HEK293 (cell line): ENCODE results near the gene RPL22.

Experiments used
- CTCF ChIA-PET: fragments of 350-600 bp; formaldehyde crosslinking; extraction: SDS; loops from one replicate; lab custom pipeline; 2021; ENCODE audit warnings: antibody characterized with exemption; lab: Yijun Ruan, JAX
- POLR2A ChIA-PET: fragments of 300-600 bp; formaldehyde crosslinking; extraction: SDS; loops from one replicate; lab custom pipeline; 2020; ENCODE audit warnings: antibody characterized with exemption, inconsistent platforms; lab: Yijun Ruan, JAX
- H3K27ac ChIP-seq: fragments of 200-500 bp; sonication (Bioruptor generic); 2 replicates; pipeline ENCODE4 v1.5.1; 2014; ENCODE audit warnings: low read depth, low read length, control low read depth, inconsistent platforms; ENCODE audit errors: extremely low read depth
- H3K36me3 ChIP-seq, 2 experiments: fragments of 200-500 bp in 1 of 2; sonication (Bioruptor generic) in 1 of 2; 1 replicate in 1 of 2; 2 replicates in 1 of 2; pipeline ENCODE4 v1.5.1; 2014 to 2017; ENCODE audit warnings: inconsistent platforms in 2 of 2, low read length in 2 of 2; ENCODE audit not compliant: control insufficient read depth in 2 of 2, insufficient read depth in 1 of 2
- H3K4me1 ChIP-seq: fragments of 200-500 bp; sonication (Bioruptor generic); 2 replicates; pipeline ENCODE4 v1.5.1; 2014; ENCODE audit warnings: mild to moderate bottlenecking, low read length, inconsistent platforms; ENCODE audit not compliant: control insufficient read depth, insufficient read depth
- H3K4me3 ChIP-seq: 2 replicates; pipeline ENCODE4 v1.5.1; 2011; ENCODE audit warnings: low read depth, mild to moderate bottlenecking, control low read depth, low read length, moderate library complexity
- H3K9me3 ChIP-seq: fragments of 200-500 bp; sonication (Bioruptor generic); 2 replicates; pipeline ENCODE4 v1.5.1; 2014; ENCODE audit warnings: low read depth, low read length, inconsistent platforms; ENCODE audit not compliant: control insufficient read depth, insufficient read depth
- FEZF1 ChIP-seq: fragments of 450-650 bp; formaldehyde crosslinking; IDR thresholded peaks from 2 replicates; pipeline ENCODE4 v1.5.1; 2016; ENCODE audit warnings: missing biosample characterization, missing genetic modification characterization
- GLI4 ChIP-seq: fragments of 450-650 bp; formaldehyde crosslinking; IDR thresholded peaks from 2 replicates; pipeline ENCODE4 v1.5.1; 2016; ENCODE audit warnings: missing biosample characterization, missing genetic modification characterization
- GLIS1 ChIP-seq: fragments of 450-650 bp; formaldehyde crosslinking; IDR thresholded peaks from 2 replicates; pipeline ENCODE4 v1.5.1; 2016; ENCODE audit warnings: missing biosample characterization, missing genetic modification characterization
- MEIS1 ChIP-seq: sonication (generic); formaldehyde crosslinking; IDR thresholded peaks from 2 replicates; pipeline ENCODE4 v1.8.1; 2022; ENCODE audit warnings: missing genetic modification reagents, mild to moderate bottlenecking, borderline replicate concordance
- SETDB1 ChIP-seq: IDR thresholded peaks from one replicate; pipeline ENCODE4 v1.6.1; 2017; ENCODE audit warnings: mild to moderate bottlenecking, low read length, moderate library complexity, mixed read lengths; ENCODE audit not compliant: insufficient read length
- SP7 ChIP-seq: fragments of 450-650 bp; formaldehyde crosslinking; IDR thresholded peaks from 2 replicates; pipeline ENCODE4 v1.5.1; 2016; ENCODE audit warnings: missing biosample characterization, missing genetic modification characterization
- TRIM28 ChIP-seq: IDR thresholded peaks from 2 replicates; pipeline ENCODE4 v1.6.1; 2011; ENCODE audit warnings: low read length, control low read depth, borderline replicate concordance
- ZBTB48 ChIP-seq: fragments of 450-650 bp; formaldehyde crosslinking; IDR thresholded peaks from 2 replicates; pipeline ENCODE4 v1.5.1; 2016; ENCODE audit warnings: missing biosample characterization, missing genetic modification characterization
- ZFP3 ChIP-seq: fragments of 450-650 bp; formaldehyde crosslinking; IDR thresholded peaks from 2 replicates; pipeline ENCODE4 v1.5.1; 2016; ENCODE audit warnings: low read depth, missing biosample characterization, missing genetic modification characterization
- ZFP37 ChIP-seq: fragments of 450-650 bp; formaldehyde crosslinking; IDR thresholded peaks from 2 replicates; pipeline ENCODE4 v1.5.1; 2016; ENCODE audit warnings: missing biosample characterization, missing genetic modification characterization
- ZIC2 ChIP-seq: fragments of 450-650 bp; formaldehyde crosslinking; IDR thresholded peaks from 2 replicates; pipeline ENCODE4 v1.5.1; 2016; ENCODE audit warnings: missing biosample characterization, missing genetic modification characterization
- ZNF10 ChIP-seq: fragments of 450-650 bp; formaldehyde crosslinking; IDR thresholded peaks from 2 replicates; pipeline ENCODE4 v1.5.1; 2017; ENCODE audit warnings: missing biosample characterization, missing genetic modification characterization
- ZNF112 ChIP-seq: fragments of 450-650 bp; formaldehyde crosslinking; IDR thresholded peaks from 2 replicates; pipeline ENCODE4 v1.5.0; 2017; ENCODE audit warnings: missing biosample characterization, missing genetic modification characterization
- ZNF239 ChIP-seq: fragments of 450-650 bp; formaldehyde crosslinking; IDR thresholded peaks from 2 replicates; pipeline ENCODE4 v1.5.1; 2016; ENCODE audit warnings: missing biosample characterization, missing genetic modification characterization
- ZNF394 ChIP-seq: fragments of 450-650 bp; formaldehyde crosslinking; IDR thresholded peaks from 2 replicates; pipeline ENCODE4 v1.5.1; 2016; ENCODE audit warnings: missing biosample characterization, missing genetic modification characterization, mild to moderate bottlenecking, moderate library complexity, borderline replicate concordance
- ZNF544 ChIP-seq: fragments of 450-650 bp; formaldehyde crosslinking; IDR thresholded peaks from 2 replicates; pipeline ENCODE4 v1.5.0; 2017; ENCODE audit warnings: missing biosample characterization, missing genetic modification characterization
- ZNF768 ChIP-seq: fragments of 450-650 bp; formaldehyde crosslinking; IDR thresholded peaks from 2 replicates; pipeline ENCODE4 v1.5.1; 2018; ENCODE audit warnings: missing biosample characterization, mild to moderate bottlenecking, missing genetic modification characterization
- TF ChIP-seq, protein P1 (sequence below): fragments of 450-650 bp; IDR thresholded peaks from 2 replicates; pipeline ENCODE4 v1.5.1; 2018; ENCODE audit warnings: missing biosample characterization, missing genetic modification characterization
- TF ChIP-seq, protein P2 (sequence below): fragments of 450-650 bp; formaldehyde crosslinking; IDR thresholded peaks from 2 replicates; pipeline ENCODE4 v1.5.1; 2016; ENCODE audit warnings: missing biosample characterization, missing genetic modification characterization
- TF ChIP-seq, protein P3 (sequence below): fragments of 450-650 bp; formaldehyde crosslinking; IDR thresholded peaks from 2 replicates; pipeline ENCODE4 v1.5.1; 2016; ENCODE audit warnings: missing biosample characterization, missing genetic modification characterization

RPL22 gene

DNA sequence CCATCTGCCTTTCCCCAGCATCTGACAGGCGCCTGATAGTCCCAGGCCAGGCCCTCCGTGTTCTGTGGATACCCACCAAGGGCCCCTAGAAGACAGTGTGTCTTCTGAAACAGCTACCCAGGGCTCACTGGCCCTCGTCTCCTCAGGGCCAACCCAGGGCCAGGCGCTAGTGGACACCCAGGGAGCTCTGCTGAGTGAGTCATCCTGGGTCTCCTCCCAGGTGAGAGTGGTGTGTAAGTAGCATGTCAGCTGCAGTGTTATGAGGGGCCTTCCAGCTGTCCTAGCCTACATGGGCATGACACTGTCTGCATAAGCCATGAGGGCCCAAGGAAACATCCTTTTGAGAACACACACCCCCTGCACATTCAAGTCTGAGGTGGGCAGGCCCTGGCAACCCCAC lies 56.0 kb downstream of the RPL22 start:
- no peaks in the 10 kb centered on the region for H3K4me1 ChIP-seq
- no peaks in the 10 kb centered on the region for H3K36me3 ChIP-seq
- H3K9me3 ChIP-seq = no peaks in the 10 kb centered on the region
- H3K4me3 ChIP-seq = no peak overlapping the region
- TF ChIP-seq ZIC2 (tag by site-specific recombination) = 0 out of 2 replicates have a peak, but pooled peaks have one; percentile 13
- TF ChIP-seq ZNF10 (tag by site-specific recombination) = no peak
- peak; percentile 30; the same call in 1 of the 2 replicates for TF ChIP-seq GLIS1
- ChIA-PET POLR2A (no interaction called here), CTCF (interaction anchor here (0.6 kb wide), 1 partner anchor 204 kb away, joined by 4 read pairs; no protein-coding TSS in a partner anchor)
- no peak overlapping the region for H3K27ac ChIP-seq

DNA sequence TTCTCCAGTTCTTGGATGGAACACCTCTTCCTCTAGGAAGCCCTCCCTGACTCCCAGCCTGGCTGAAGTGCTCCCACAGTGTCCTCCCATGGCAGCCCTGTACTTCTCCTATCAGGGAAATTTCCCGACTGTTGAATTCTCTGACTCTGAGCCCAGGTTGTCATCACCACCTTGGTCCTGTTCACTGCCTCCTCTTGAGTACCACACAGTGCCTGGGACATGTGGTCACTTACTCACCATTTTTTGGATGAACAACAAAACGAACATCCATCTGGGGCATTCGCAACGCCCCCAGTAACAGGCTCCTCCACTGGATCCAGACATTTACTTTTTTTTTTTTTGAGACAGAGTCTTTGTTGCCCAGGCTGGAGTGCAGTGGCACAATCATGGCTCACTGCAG lies 56.7 kb downstream of the RPL22 start:
- H3K4me1 ChIP-seq = no peaks in the 10 kb centered on the region
- TF ChIP-seq GLI4 (tag by site-specific recombination) (no peak), FEZF1 (tag by site-specific recombination) (no peak), ZBTB48 (tag by site-specific recombination) (no peak), GLIS1 (no peak), ZNF768 (tag by site-specific recombination) (no peak), TRIM28 (no peak), SP7 (no peak), MEIS1 (CRISPR knock-in tag) (no peak), ZNF112 (tag by site-specific recombination) (no peak), ZFP37 (tag by site-specific recombination) (no peak), ZNF544 (tag by site-specific recombination) (no peak), ZNF239 (no peak)
- TF ChIP-seq, protein P1, sequence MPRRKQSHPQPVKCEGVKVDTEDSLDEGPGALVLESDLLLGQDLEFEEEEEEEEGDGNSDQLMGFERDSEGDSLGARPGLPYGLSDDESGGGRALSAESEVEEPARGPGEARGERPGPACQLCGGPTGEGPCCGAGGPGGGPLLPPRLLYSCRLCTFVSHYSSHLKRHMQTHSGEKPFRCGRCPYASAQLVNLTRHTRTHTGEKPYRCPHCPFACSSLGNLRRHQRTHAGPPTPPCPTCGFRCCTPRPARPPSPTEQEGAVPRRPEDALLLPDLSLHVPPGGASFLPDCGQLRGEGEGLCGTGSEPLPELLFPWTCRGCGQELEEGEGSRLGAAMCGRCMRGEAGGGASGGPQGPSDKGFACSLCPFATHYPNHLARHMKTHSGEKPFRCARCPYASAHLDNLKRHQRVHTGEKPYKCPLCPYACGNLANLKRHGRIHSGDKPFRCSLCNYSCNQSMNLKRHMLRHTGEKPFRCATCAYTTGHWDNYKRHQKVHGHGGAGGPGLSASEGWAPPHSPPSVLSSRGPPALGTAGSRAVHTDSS (tag by site-specific recombination) = no peak
- TF ChIP-seq, protein P2, sequence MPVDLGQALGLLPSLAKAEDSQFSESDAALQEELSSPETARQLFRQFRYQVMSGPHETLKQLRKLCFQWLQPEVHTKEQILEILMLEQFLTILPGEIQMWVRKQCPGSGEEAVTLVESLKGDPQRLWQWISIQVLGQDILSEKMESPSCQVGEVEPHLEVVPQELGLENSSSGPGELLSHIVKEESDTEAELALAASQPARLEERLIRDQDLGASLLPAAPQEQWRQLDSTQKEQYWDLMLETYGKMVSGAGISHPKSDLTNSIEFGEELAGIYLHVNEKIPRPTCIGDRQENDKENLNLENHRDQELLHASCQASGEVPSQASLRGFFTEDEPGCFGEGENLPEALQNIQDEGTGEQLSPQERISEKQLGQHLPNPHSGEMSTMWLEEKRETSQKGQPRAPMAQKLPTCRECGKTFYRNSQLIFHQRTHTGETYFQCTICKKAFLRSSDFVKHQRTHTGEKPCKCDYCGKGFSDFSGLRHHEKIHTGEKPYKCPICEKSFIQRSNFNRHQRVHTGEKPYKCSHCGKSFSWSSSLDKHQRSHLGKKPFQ (tag by site-specific recombination) = no peak
- TF ChIP-seq, protein P3, sequence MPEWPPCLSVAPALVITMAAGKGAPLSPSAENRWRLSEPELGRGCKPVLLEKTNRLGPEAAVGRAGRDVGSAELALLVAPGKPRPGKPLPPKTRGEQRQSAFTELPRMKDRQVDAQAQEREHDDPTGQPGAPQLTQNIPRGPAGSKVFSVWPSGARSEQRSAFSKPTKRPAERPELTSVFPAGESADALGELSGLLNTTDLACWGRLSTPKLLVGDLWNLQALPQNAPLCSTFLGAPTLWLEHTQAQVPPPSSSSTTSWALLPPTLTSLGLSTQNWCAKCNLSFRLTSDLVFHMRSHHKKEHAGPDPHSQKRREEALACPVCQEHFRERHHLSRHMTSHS (tag by site-specific recombination) = no peak
- TF ChIP-seq, all 188 proteins: peak for 0
- ChIA-PET CTCF (interaction anchor here (0.6 kb wide), 1 partner anchor 205 kb away, joined by 4 read pairs; no protein-coding TSS in a partner anchor), POLR2A (no interaction called here)
- Histone ChIP-seq H3K4me3 (no peak overlapping the region), H3K9me3 (no peaks in the 10 kb centered on the region), H3K36me3 (no peaks in the 10 kb centered on the region), H3K27ac (no peak overlapping the region)

DNA sequence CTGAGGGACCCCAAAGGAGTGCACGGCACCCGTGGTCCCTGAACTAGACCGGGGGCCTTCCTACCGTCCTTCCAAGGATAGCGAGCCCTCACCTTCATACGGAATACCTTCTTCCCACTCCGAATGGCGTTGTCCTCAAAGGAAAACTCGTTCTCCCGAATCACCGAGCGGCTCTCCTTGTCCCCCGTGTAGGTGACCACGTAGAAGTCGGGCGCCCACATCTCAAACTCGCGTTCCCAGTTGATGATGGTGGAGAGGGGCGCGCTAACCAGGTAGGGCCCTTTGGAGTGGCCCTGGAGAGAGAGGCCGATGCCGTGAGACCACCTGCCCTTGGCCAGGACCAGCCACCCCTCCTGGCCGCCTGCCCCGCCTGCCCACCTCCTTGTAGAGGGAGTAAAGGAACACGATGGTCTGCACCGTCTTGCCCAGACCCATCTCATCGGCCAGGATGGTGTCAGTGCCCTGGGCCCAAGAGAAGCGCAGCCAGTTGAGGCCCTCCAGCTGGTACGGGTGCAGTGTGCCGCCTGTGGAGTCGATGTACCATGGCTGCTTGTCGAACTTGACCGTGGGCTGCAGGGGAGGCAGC lies 57.3 kb downstream of the RPL22 start:
- Histone ChIP-seq H3K27ac (no peak overlapping the region), H3K9me3 (no peaks in the 10 kb centered on the region), H3K4me3 (no peak overlapping the region), H3K36me3 (no peaks in the 10 kb centered on the region), H3K4me1 (no peaks in the 10 kb centered on the region)
- TF ChIP-seq GLI4 (tag by site-specific recombination) = no peak
- TF ChIP-seq ZNF394 (tag by site-specific recombination) = no peak
- TF ChIP-seq ZNF10 (tag by site-specific recombination) = no peak
- TF ChIP-seq SETDB1 = no peak
- TF ChIP-seq ZFP3 (tag by site-specific recombination) = no peak
- POLR2A ChIA-PET = no interaction called here
- CTCF ChIA-PET = no interaction called here
